ENCODE data around the gene C1orf198.

The C1orf198 gene

DNA sequence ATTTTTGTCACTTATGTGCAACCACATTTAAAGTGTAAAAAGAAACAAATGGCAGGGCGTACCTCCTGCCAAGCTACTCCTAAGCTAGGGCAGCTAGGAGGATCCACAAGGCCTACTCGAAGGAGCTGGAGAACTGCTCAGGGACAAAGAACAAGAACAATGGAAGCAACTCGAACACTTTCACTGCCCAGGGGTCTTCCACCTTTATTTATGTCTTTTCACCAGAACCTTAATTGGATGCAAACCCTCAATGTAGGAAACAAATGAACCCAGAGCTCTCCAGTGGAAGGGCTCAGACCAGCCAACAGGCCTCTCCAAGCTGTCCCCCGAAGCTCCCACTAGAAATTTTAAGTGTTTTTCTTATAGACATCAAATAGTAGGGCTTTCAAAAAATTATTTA lies 39.9 kb downstream of the C1orf198 start:
- DNase-seq, result no peak

- no peak for DNase-seq
Measured at GRCh38 chr1:230827801-230828200, 40.5 kb downstream of the C1orf198 start.

- no peak for DNase-seq
Measured at GRCh38 chr1:230827081-230827681, 41.1 kb downstream of the C1orf198 start.

- no peak for DNase-seq
Measured at GRCh38 chr1:230826166-230826875, 42.0 kb downstream of the C1orf198 start.

GRCh38 chr1:230825761-230826160 lies 42.6 kb downstream of the C1orf198 start:
- DNase-seq, result no peak

GRCh38 chr1:230824919-230825721 lies 43.2 kb downstream of the C1orf198 start:
- no peak for DNase-seq

DNA sequence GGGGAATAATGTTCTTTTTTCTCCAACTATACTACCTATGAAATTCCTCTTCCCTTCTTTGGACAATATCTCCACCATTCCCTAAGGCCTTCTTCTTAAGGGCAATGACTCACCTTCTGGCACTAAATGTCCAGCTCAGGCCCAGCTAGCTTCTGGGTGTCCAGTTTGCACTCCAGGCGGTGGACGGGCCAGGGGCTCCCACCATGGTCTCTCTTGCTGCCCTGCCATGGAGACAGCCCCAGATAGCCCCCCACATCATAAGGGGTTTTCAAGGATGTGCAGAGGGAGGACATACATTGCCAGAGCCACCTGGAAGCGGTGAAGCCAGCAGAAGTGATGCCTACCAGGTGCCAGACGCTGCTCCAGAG lies 43.8 kb downstream of the C1orf198 start:
- no peak for DNase-seq

GRCh38 chr1:230823931-230824381 lies 44.4 kb downstream of the C1orf198 start:
- DNase-seq, result no peak

GRCh38 chr1:230823426-230823825 lies 44.9 kb downstream of the C1orf198 start:
- DNase-seq, result no peak

DNA sequence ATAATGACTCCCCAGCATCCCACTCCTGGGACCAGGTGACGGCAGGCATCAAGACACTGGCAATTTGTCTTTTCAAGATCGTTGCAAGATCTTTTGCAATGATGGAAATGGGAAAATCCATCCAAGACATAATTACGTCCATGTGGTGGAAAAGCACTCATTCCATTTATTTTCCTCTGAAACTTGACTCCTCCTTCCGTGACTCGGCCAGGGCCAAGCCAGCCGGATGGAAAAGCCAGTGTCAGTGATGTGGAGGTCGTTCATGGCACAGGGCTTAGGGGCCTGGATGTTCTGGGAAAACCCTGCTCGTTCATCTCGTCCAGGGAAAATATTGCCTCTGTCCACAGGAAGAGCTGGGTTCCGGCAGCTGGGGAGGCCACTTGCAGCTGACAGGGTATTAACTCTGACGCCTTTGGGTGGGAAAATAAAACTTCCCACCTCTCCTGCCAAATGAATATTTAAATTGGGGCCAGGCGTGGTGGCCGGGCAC lies 46.2 kb downstream of the C1orf198 start:
- no peak for DNase-seq

DNA sequence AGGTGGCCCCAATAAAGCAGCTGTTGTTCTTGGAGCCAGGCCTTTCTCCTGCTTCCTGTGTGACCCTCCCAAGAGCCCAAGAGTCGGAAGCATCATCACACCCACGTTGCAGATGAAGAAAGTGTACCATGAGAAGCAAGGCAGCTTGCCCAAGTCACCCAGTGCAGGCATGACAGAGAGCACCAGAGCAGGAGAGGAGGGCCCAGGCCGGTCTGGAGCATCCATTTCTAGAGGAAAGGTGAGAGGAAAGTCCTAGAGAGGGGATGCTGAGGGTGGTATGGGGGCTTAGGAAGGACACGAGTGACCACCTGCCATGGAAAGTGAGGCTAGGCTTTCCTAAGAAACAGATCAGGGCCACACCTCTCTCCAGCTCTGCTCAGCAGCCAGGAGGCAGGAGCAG lies 47.0 kb downstream of the C1orf198 start:
- DNase-seq, result no peak

DNA sequence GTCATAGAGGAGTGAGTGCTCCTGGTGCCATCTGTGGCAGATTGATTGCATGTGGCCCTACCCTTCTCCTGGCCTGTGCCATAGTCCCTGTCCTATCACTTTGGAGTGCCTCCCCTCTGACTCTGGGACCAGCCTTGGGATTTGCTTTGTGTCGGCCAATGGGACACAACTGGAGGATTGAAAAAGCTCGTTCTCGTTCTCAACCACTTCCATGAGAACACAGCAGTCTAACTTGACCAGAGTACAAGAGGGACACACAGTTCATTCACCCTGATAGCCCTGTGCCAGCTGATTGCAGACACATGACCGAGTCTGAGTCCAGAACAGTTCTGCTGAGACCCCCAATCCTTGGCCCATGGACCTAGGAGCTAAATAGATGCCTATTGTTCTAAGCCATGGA lies 47.8 kb downstream of the C1orf198 start:
- no peak for DNase-seq

DNA sequence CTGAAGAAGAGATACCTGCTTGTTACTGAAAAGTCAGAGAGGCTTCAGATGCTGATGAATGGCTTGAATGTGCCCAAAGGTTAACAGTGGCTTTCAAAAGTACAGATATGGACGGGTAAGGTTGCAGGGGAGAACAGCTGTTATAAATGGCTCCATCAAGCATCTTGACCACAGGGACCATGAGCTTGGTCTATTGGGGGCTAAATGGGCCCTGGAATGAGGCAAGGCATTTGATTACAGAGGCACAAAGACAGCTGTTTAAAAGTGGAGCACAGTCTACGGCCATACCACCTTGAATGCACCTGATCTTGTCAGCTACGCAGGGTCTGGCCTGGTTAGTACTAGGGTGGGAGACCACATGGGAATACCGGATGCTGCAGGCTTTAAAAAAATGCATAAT lies 48.3 kb downstream of the C1orf198 start:
- DNase-seq, result no peak

GRCh38 chr1:230818901-230819300 lies 49.4 kb downstream of the C1orf198 start:
- DNase-seq, result no peak

DNA sequence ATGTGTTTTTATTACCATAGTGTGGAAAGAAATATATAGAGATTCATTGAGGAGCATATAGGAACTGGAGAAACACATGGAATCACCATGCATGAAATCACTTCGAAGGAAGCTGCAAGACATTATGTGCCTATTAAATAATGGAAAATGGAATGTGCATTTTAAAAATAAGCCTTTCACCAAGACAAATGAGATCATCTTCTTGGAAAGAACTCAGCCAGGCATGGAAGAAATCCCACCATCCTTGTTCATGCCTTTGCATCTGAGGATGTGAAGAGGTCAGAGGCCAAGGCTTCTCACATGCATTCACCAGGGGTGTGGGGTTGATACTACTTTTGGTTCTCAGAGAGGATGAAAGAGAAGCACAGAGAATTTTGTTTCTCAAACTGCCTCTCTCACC lies 50.0 kb downstream of the C1orf198 start:
- no peak for DNase-seq

GRCh38 chr1:230816018-230816417 lies 52.3 kb downstream of the C1orf198 start:
- DNase-seq, result no peak

DNA sequence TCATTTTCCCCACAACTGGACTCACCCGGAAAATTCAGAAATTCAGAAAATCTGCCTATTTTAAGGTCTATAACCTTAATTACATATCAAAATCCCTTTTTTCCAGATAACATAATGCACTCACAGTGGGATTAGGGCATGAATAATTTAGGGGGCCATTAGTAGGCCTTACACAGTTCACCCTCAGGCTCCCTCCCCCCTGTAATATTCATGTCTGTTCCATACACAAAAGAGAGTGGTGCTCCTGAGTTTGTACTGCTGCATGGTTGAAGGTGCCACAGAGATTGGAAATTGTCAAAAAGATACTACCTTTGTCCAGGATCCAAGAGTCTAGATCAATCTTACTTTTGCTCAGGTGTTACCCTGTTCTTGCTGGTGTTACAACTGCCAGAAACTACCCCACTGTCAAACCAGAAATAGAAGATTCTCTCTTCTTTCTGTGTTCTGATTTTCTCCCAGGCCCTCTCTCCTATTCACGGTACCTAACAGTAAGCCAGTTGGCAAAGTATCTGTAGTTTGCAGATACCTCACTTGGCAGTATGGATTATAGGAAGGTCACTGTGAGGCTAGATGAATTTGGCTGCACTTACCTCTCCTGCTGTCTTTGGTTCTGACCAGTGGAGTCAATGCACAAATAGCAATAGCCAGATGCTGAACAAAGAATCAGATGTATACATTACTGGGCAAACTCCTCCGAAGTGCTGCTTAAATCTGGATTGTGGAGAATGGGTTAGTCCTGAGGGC lies 53.2 kb downstream of the C1orf198 start:
- DNase-seq, result no peak

DNA sequence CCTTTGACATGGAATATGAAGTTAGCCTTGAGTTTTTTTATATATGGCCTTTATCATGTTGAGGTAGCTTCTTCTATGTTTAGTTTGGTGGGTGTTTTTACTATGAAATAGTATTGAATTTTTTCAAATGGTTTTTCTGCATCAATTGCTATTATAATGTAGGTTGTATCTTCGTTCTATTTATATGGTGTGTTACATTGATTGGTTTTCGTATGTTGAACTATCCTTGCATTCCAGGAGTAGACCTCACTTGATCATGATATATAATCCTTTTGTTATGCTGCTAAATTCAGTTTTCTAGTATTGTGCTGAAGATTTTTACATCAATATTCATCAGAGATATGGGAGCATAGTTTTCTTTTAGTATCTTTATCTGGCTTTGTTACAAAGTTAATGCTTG lies 55.8 kb downstream of the C1orf198 start:
- no peak for DNase-seq

GRCh38 chr1:230809256-230809990 lies 58.9 kb downstream of the C1orf198 start:
- no peak for DNase-seq

DNA sequence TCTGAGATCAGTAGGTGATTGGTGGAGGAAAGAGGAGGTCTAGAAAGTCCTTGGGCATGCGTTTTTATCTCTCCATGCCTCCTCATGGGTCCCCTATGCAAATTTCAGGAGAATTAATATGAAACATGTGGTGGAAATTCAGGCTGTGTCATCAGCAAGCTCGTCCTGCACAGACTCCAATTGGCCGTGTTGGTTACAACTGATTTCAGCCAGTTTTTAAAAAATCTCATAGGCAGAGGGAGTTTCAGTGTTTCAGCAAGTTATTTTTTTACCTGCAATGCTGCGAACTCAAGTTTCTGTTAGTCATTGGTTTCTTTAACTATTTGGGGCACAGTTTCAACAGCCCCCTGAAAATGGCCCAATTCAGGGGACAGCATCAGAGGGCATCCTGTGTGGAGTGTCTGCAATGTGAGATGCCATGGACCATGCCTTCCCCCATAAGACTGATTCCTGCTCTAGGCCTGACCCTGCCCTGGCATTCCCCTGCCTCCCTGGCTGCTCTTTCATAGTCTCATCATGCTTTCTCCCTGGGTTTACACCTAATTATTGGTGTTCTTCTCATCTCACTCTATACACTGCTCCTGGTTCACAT lies 59.9 kb downstream of the C1orf198 start:
- DNase-seq, result no peak

DNA sequence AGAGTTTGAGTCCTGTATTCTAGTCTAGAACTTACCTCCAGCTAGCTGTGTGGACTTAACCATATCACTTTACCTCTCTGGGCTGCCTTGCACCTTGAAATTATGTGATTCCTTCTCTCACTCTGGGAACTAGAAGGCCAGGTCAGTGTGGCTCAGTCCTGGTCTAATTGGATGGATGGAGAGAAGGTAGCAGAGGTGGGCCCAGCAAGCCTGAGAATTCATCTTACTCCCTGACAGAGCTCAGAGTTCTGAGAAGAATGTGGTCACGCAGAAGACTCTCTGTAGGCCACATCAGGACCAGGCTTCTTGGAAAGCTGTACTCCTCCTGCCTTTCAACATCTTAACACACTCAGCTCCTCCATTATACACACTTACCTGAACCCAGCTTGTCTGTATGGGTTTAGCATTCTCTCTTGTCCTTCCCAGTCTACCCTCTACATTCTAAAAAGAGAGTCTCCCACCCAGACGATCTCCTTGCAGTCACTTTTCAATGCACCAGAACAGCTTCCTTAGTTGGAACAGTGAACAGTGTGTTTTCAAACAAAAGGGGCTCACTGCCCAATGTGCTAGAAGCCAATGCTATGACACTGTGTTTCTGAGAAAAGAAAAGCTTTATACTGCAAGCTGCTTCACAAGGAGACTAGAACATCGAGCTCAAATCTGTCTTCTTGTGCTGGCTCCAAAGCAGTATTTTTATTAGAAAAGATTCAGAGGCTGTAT lies 60.6 kb downstream of the C1orf198 start:
- no peak for DNase-seq

All from NCI-H748 treated with DMSO at 0.1 percent for 48 hours (cell line).